ENCODE results near the gene BPI.

DNA sequence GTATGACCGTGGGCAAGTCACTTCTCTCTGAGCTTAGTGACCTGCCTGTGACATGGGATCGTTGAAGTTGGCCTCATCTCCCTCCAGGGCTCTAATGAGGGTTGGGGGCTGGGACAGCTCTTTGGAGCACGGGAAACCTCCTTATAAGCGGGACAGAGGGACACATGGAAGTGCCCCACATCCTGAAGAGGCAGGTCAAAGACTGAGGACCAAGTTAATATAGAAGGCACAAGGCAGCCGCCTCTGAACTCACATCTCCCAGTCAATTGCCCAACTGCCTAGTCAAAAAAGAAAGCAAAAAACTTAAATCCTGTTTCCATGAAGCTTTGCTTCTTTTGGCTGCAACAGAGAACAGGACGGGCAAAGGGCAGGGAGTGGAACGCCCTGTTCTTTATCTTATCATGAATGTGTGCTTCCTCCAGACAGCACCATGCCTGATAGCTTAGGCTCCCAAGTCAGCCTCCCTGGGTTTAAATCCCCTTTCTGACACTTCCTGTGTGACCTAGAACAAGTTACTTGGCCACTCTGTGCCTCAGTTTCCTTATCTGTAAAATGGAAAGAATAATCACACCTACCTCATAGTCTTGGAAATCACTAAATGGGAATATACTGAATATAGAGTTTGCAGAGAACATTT, 69.4 kb downstream of the BPI start:
- TF ChIP-seq EZH2 (IDR thresholded peaks at IDR 0.05; ENCODE audit: insufficient read depth, poor library complexity, severe bottlenecking) (no peak), EZH2phosphoT487 (IDR thresholded peaks at IDR 0.05; ENCODE audit: insufficient read depth, low read depth) (no peak)

All from GM23248 (cell line).